HL-60/S4 treated with phorbol 12-myristate 13-acetate at 8.2 ng/mL for 4 days and 3 days (cell line): Measurements from ENCODE around the gene SEPTIN3.

Experiments
- in situ Hi-C: fragments of 300-500 bp; cut with MboI; formaldehyde crosslinking; loops from 2 replicates; pipeline ENCODE4 v1.15.0; 2022; ENCODE audit warnings: low sequenced_read_pairs

SEPTIN3 gene, protein sequence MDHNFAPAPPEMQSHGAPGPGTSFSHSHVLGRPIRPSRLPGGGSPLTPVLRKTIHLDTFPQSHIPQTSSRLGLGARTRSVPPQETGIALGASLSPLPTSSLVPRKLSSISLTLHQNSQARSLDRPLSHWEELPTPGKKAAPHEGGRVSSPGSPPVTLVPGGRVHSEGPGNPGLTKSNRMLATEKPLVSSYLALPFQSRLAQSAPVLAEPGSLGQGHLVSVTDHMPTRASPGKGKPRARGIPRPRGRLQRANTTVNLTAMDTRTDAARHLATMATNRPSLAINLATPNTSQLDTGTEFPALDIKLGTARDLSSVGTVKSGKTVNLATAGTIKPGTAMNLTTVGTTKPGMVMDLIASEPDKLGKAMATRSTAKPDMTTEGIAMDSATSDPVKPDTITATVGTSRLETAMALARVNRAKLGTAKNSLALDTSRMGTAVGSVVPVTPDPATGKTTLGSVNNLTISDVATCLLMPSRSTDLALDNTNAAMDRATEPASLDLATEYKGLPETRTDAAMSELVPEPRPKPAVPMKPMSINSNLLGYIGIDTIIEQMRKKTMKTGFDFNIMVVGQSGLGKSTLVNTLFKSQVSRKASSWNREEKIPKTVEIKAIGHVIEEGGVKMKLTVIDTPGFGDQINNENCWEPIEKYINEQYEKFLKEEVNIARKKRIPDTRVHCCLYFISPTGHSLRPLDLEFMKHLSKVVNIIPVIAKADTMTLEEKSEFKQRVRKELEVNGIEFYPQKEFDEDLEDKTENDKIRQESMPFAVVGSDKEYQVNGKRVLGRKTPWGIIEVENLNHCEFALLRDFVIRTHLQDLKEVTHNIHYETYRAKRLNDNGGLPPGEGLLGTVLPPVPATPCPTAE

DNA sequence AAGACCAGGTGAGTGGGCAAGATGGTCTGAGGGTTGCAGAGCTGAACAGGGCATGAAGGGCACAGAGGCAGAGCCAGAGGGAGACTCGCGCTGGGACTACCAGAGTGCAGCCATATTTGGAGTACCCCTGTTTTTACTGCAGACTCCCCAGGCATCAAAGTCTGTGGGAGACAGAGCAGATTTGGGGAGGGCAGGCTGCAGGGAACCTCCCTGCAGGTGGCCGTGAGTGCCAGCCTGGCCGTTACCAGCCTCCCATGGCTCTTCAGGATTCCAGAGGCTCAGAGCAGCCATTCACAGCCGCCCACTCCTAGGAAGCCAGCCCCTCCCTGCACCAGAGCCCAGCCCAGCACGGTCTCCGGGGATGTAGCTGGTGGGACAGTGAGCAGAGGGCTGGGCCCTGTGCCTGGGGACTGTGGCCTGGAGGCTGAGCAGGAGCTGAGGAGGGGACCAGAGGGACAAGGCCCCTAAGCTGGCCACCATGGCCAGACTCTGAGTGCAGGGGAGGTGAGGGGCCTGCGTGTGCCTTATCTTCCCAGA, at the start of gene SEPTIN3:
SEPTIN3 (plus strand) TSS at position 334 of the 537 bp plus-strand sequence. CDS start 2,050 bp downstream, outside the sequence.
- in situ Hi-C loops = loop anchor here (25.0 kb wide), 1 partner anchor 493 kb away; no protein-coding TSS in a partner anchor

DNA sequence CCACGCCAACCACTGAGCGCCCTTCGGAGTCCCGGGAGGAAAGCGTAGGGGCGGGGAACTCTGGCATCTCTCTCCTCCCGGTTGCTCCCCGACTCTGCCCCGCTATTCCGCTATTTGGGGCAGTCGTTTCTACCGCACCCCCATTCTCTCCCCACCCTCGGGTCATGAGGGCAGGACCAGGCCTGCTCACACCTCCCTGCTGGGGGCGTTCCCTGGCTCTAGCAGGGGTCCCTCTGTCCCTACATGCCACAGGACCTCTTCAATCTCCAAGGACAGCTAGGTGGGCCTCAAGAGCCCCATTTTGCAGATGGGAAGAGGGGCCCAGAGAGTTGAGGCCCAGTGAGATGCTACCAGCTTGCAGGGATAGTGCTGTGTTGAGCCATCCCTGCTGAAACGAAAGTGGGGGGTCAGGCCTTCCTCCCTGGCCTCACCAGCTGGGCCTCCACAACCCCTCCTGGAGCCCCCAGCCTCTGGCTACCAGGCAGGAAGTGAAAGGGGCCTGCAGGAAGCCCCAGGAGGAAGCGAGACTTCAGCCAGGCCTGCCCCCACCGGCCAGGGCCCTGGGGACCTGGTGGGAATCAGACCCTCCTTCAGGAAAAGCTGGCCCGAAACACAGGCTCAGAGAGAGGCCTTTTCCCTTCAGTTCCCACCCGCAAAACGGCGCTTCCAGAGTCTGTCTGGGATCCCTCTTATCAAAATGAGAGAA, 48.8 kb upstream of the SEPTIN3 start:
- in situ Hi-C loops = no loop called here

DNA sequence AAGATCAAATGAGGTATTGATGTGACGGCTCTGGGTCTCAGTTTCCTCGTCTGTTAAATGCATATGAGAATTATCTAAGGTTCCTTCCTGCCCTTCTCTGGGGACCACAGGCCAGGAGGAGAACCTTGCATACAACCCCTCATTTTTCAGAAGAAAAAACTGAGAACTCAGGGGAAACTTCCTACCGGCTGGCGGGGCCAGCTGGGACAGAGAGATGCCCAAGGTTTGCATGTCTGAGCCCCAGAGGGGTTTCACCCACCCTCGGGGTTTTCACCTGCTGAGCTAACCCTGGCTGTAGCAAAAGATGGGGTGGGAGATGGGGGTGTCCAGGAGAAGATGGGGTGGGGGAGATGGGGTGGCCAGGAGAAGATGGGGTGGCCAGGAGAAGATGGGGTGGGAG, 46.9 kb upstream of the SEPTIN3 start:
- in situ Hi-C loops = no loop called here

DNA sequence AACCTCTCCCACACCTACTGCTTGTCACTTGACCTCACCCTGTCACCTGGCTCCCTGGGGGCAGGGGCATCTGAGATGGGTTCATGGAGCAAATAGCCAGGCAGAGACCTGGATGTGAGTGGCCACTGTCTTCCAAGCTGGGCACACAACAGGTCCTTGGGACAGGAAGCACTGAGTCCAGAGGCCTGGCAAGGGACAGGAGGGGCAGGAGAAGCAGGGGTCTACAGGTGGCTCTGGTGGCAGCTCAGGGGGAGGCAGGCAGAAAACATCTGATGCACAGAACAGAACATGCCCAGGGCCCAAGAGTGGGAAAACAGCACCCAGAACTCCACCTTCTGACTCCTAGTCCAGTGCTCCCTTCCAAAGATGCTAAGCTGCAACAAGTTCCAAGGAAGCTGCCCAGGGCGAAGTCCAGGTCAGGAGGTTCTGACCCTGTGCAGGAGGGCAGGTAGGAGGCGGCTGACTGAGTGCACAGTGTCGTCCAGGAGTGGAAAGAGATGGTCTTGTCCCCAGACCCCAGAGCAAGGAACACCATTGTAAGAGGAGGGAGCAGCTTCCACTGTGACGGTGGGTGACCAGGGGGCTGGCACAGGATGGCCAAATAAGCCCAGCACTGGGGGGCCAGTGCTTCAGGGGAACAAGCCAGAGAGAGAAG, 46.2 kb upstream of the SEPTIN3 start:
- in situ Hi-C loops = no loop called here

DNA sequence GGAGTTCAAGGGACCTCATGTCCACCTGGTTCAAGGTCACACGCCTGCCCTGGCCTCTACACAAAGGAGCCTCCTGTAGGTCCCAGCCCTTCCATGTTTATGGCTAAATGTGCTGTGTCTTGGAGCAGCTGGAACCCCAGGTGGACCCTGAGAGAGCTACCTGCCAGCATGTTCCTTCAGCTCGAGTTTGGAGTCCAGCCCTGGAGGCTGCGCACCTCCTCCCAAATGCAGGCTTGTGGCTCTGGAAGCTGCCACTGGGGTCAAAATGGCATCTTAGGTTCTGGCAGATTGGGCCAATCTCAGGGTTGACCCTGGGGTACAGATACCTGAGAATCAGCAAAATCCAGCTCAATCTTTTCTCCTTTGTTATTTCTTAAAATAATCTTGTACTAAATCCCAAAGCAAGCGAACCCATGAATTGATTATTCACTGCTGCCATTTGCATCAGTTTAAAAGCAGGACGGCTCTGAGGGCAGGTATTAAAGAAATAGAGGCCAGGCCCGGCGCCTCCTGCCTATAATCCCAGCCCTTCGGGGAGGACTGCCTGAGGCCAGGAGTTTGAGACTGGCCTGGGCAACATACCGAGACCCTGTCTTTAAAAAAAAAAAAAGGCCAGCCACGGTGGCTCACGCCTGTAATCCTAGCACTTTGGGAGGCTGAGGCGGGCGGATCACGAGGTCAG, 45.5 kb upstream of the SEPTIN3 start:
- in situ Hi-C loops = no loop called here

DNA sequence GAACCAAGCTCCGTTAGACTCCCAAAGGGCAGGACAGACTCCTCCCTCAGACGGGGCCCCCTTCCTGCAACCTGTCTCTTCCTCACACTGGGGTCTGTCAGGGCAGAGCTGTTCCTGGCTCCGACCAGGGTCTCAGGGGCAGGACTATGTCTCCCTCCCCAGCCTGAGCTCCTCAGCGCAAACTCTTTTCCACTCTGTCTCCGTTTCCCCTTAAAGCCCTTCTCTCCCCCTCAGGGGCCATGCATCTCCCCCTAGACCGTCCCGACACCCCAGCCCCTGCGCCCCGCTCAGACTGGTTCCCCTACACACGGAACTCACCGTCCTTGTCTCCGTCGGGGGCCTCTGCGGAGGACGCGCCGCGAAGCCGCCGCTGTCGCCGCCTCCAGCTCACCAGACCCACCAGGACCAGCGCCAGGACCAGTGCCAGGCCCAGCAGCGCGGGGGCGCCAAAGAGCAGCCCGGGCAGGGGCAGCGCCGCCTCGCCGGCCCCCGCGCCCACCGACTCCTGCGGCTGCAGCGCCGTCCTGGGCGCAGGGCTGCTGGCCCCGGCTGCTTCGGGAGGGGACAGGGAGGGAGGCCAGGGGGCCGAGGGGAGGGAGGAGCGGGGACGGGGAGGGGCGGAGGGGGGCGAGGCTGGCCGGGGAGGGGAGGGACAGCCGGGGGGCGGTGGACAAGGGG, 43.3 kb upstream of the SEPTIN3 start:
- in situ Hi-C loops = no loop called here

DNA sequence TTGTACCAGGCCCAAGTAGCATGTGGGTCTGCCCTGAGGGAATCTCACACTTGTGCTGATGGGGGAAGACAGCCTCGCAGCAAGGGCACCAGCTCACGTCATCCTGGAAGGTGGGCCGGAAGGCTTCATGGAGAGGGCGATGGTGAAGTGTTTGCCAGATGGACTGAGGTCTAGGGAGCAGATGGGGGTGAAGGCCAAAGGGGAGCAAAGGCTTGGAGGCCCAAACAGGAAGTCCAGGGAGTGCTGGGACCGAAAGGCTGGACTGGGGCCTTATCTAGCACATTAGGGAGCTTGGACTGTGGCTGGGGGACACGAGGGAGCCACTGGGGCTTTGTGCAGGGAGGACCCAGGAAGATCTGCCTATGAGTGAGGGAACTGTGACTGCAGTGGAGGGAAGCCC, 41.4 kb upstream of the SEPTIN3 start:
- in situ Hi-C loops = no loop called here

DNA sequence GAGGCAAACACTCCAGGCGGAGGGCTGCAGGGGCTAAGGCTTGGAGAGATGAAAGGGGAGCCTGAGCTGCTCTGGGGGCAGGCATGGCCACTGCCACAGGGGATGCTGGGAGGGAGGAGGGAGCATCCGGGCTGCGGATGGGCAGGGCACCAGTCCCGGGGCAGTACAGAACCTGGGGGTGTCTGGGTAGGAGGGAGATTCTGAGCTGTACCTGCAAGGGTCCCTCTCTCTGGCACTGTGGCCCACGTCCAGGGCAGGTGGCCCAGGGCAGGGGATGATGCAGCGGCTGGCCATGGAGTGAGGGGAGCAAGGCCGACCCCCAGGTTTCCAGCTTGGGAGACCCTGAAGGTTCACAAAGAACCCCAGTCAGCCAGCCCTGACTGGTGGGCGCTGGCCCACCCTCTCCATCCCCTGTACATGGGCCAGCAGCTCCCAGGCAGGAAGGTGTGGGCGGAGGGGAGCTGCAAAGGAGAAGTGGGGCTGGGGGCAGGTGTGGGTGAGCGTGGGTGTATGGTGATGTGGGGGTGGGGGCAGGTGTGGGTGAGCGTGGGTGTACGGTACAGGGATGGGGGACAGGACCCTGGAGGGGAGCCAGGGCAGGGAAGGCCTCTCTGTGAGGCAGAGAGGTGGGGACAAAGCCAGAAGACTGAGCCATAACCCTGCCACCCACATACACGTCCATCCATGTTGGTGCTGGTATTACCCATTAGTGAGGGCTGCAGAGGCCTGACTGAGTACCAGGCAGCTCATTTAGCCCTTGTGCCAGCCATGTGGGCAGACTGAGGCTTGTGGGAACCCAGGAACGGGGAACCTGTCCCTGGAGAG, 40.4 kb upstream of the SEPTIN3 start:
- in situ Hi-C loops = no loop called here

DNA sequence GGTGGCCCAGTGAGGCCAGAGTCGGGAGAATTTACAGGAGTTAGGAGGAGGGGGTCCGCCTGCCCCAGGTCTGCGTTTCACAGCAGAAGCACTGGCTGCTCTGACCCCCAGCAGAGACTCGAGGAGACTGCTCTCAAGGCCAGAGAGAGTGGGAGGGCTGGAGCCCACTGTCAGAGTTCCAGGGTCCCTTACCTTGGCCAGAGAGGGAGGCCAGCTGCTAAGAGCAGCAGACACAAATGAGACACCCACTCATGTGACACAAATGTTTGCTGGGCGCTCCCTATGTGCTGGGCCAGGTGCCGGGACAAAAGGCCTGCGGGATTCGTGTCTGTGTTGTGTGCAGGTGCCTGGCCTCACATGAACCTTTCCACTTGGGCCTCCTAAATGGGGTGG, 39.8 kb upstream of the SEPTIN3 start:
- in situ Hi-C loops = no loop called here

DNA sequence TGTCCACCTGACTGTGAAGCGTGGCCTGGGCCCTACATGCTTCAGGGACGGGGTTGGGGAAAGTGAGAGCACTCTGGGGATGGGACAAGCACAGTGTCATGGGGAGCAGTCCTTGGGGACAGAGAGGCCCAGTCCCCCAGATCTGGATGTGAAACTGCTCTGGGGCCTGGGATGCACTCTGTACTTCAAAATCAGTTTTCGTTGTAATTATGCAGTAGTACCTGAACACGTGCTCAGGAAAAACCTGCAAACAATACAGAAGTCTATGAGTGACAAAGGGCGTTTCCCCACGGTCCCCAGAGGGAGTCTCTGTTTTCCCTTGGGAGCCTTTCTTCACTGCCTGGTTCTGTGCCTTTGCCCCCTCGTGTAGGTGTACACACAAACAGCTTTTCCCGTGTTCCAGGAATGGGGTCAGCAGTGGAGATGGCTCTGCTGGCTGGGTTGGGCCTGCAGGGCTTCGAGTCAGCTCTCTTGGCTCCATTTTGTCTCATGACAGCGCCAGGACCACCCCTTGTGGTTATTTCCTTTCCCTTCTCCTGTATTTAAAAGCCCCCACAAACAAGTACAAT, 37.5 kb upstream of the SEPTIN3 start:
- in situ Hi-C loops = no loop called here

DNA sequence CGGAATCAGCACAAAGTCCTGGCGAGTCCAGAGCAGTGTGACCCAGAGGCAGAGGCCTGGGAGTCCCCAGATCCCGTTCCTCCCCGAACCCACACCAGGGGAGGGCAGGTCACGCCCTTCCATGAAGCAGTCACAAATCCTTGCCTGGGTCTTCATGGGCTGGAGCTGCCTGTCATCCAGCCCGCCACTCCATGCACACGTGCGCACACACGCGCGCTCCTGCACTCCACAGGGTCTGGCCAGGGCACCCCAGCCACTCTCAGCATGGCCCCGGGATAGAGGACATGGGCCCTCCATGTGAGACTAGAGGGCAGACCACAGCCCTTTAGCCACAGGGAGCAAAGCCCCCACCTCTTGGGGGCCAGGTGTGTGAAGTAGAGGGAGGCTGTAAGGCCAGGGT, 36.9 kb upstream of the SEPTIN3 start:
- in situ Hi-C loops = no loop called here

DNA sequence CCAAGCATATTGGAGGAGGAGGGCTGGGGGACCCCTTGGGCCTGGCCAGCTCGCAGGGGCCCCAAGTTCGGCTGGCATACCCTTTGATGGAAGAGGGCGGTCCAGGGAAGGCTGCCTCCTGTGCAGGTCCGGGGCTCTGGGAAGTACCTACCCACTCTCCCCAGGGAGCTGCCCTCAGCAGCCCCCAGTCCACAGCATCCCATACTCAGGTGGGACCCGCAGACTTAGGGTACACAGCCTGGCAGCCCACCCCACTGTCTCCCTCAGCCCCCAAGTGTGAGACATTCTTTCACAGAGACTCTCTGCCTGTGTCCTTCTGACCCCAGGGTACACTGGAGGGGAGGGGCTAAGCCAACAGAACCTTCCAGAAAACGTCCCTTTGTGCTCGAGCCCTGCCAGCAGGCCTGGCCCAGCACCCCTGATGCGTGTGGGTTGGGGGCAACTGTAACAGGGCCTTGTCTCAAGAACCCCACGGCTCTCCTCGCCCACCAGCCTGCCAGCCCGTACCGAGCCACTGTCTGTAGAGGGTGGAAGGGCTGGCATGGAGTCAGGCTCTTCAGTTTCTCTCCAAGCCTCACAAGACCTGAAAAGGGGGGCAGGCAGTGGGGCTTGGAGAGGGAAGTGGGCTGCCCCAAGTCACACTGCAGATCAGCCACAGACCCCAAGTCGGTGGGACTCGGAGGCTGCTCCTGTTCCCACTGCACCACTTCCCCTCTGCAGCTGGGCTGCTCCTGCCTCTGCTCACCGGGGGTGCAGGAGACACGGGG, 35.6 kb upstream of the SEPTIN3 start:
- in situ Hi-C loops = no loop called here

DNA sequence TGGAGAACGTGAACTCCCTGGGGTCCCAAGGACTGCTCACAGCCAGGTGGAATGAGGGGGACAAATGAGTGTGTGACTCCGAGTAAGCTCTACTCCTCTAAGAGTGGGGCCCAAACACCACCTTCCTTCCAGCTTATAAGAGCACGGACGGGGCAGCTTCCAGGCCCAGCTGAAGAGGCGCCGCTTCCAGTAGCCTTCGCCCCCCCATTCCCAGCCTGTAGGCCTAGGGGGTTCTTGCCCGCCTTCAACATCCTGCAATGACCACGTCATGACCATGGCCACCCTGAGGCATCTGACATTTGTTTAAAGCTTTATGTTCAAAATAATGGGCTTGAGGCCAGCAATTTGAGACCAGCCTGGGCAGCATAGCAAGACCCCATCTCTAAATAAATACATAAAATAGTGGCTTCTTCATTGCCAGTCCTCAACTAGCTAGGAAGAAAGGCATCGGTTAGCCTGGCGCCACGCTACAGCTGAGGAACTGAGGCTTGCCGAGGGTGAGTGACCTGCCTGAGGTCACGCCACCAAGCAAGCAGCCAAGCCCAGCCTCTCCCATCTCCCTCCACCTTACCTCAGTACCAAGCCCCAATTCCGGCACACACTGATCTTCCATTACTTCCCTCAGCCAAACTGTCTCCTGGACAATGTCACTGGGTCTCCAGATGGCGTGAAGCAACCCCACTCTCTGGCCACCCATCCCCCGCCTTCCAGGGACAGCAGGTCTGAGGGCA, 34.8 kb upstream of the SEPTIN3 start:
- in situ Hi-C loops = no loop called here

DNA sequence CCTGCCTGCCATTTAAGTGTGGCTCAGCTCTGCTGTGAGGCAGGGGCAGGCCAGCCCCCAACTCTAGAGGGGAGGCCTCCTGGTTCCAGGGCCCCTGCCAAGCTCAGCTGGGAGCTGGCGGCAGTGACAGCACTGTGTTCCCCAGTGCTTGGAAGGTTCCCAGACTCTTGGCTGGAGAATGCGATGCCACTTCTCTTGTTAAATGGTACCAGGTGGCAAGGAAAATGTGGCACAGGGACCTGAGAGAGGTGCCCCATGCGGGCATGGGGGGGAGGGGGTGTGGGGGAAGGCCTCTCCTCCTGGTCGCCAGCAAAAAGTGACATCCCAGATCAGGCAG, 34.3 kb upstream of the SEPTIN3 start:
- in situ Hi-C loops = no loop called here

DNA sequence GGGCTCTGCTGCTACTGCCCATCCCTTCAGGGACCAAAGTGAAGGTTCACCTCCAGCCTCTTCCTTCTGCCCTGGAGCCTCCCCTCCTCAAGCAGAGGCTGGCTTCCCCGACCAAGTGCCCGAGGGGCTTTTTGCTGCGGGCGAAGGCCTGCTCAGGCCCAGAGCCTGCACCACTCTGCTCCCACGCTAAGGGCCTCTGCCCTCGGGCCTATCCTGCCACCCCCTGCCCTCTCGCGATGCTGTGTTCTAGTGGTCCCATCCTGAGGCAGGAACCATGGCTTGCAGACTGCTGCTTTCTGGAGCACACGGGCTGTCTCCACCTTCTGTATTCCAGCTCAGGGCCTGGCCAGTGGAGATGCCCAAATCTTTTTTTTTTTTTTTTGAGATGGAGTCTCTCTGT, 33.7 kb upstream of the SEPTIN3 start:
- in situ Hi-C loops = no loop called here

DNA sequence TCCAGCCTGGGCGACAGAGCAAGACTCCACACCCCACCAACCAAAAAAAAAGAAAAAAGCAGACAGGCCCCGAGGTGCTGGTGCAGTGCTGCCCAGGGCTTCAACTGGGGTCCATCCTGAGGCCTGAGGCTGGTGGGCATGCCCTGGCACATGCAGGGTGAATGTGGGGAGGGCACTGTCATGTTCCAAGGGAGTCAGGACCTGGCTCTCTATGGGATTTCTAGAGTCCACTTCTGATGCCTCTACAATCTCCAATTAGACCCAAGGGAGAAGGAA, 32.4 kb upstream of the SEPTIN3 start:
- in situ Hi-C loops = no loop called here
